Left ventricle myocardium inferior (tissue), 1 donor: Measurements from ENCODE around the gene SPATA32. TPM values are rescaled to one million over a fixed set of nuclear protein-coding genes. Genes with fewer than 3 reads are reported as not detected.

Experiments
- DNase-seq: peaks from one replicate; pipeline ENCODE4 v3.0.0-alpha.2; 2020
- H3K27ac ChIP-seq: fragments of 200-600 bp; replicated peaks from 2 replicates; pipeline ENCODE4 v1.8.0; 2021
- H3K27me3 ChIP-seq: fragments of 200-600 bp; 2 replicates; pipeline ENCODE4 v1.8.0; 2021; ENCODE audit warnings: low read depth
- H3K36me3 ChIP-seq: fragments of 200-600 bp; 2 replicates; pipeline ENCODE4 v1.8.0; 2021
- H3K4me1 ChIP-seq: fragments of 200-600 bp; 2 replicates; pipeline ENCODE4 v1.8.0; 2021
- H3K4me3 ChIP-seq: fragments of 200-600 bp; 2 replicates; pipeline ENCODE4 v1.8.0; 2021; ENCODE audit warnings: mild to moderate bottlenecking, moderate library complexity
- H3K9me3 ChIP-seq: fragments of 200-600 bp; replicated peaks from 2 replicates; pipeline ENCODE4 v1.8.0; 2021
- CTCF ChIP-seq: fragments of 200-600 bp; IDR thresholded peaks from 2 replicates; pipeline ENCODE4 v1.8.0; 2021; ENCODE audit warnings: antibody characterized with exemption, mild to moderate bottlenecking, borderline replicate concordance
- intact Hi-C: fragments of 100-400 bp; cut with micrococcal nuclease; formaldehyde crosslinking; loops from one replicate; pipeline ENCODE4 v1.11.0; 2022
- total RNA-seq: library from RNA; stranded (reverse); fragmentation: NEBNext Ultra II Directional; extraction: Animal tissue kit (Norgen Biotek cat#: 25700); gene quantifications from one replicate; pipeline ENCODE4 v1.2.1, GENCODE V29; 2021
- donor health status: DM: no; HTN: yes; CAD: no; lungs with severe emphysema.

Gene SPATA32
- total RNA-seq, 1 donor from 2014 or later, result not detected

DNA sequence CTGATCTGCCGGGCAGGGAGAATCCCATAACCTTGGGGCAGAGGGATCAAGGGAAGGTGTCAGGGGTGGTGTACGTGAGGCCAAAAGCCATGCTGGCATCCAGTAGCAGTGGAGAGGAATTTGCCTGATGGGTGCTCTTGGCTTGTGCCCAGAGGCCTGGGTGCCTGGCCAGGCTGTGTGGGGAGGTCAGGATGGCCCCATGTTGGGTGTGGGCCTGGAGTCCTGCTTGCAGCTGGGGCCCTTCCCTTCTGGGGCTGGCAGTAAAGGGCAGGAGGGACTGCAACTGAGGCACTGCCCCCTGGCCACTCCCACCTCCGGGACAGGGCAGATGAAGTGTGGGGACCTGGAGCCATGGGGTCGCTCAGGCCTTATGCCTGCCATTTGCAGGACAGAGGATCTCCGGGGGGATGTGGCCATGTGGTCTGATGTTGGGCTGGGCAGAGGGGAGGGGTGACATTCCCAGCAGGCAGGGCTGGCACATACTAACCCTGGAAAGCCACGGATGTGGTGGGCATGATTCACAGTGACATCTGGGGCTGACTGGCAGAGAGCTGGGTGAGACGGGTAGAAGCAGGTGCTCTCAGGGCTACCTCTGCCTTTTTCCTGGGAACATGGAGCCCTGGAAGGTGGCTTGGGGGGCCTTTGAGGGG is 36.7 kb downstream of the SPATA32 start:
- Histone ChIP-seq H3K36me3 (no peaks in the 10 kb centered on the region), H3K9me3 (no peaks in the 10 kb centered on the region), H3K4me3 (peak overlapping the region; percentile 10), H3K27me3 (no peaks in the 10 kb centered on the region), H3K27ac (peak overlapping the region; percentile 84), H3K4me1 (peaks cover 92% of the 10 kb centered on the region)
- TF ChIP-seq CTCF, result no peak
- intact Hi-C loops, result no loop called here
- DNase-seq, result no peak

DNA sequence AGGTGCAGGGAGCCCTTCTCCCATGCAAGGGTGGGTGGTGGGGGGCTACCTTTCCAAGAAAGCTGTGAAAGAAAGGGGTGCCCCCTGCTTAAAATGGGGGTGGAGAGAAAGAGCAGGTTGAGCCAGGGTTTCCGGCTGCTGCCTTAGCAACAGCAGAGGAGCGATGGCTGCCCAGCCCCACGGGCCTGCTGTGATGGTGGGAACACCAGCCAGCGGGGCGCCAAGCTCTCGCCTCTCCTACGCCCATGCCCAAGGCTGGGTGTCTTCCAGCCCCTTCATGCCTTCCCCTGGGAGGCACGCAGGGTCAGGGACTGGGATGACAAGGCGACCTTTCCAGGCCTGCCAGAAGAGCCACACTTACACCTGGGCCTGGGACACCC is 37.2 kb downstream of the SPATA32 start:
- Histone ChIP-seq H3K4me3 (peak overlapping the region; percentile 10), H3K27me3 (no peaks in the 10 kb centered on the region), H3K27ac (peak overlapping the region; percentile 84), H3K9me3 (no peaks in the 10 kb centered on the region), H3K4me1 (peaks cover 86% of the 10 kb centered on the region), H3K36me3 (no peaks in the 10 kb centered on the region)
- intact Hi-C loops, result no loop called here
- DNase-seq, result no peak
- TF ChIP-seq CTCF, result no peak

- Histone ChIP-seq H3K4me1 (peaks cover 85% of the 10 kb centered on the region), H3K27me3 (no peaks in the 10 kb centered on the region), H3K27ac (peak overlapping the region; percentile 84), H3K36me3 (no peaks in the 10 kb centered on the region), H3K4me3 (peak overlapping the region; percentile 84), H3K9me3 (no peaks in the 10 kb centered on the region)
- no peak for TF ChIP-seq CTCF
- intact Hi-C loops, result no loop called here
- no peak for DNase-seq
Measured at GRCh38 chr17:45223539-45224528, 38.1 kb downstream of the SPATA32 start.

DNA sequence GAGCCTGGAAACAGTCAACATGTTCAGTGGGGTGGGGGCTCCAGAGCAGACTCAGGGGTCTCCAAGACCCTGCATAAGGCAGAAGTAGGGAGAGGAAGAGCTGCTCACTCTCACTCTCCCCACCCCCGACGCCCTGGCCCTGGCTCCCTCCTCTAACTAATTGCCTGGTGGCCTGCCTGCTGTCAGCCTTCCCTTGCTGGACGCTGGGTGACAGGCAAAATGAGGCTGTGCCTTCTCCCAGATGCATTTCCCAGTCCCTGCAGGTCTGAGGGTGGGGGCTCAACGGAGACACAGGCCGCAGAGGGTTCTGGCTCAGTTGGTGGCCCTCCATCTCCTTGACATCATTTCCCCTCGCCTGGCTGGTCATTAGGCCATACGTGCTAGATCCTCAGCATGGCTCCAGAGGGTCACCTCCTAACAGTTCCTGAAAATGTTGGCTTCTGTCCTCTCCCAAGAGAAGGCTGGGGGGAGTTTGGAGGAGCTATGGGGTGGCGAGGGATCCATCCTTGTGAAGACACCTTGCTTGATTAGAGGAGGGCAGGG is 38.8 kb downstream of the SPATA32 start:
- no peaks in the 10 kb centered on the region for H3K36me3 ChIP-seq
- H3K4me3 ChIP-seq, result peak overlapping the region; percentile 84
- H3K9me3 ChIP-seq, result no peaks in the 10 kb centered on the region
- H3K27me3 ChIP-seq, result no peaks in the 10 kb centered on the region
- intact Hi-C loops, result no loop called here
- no peak for TF ChIP-seq CTCF
- H3K4me1 ChIP-seq, result peaks cover 80% of the 10 kb centered on the region
- no peak for DNase-seq
- H3K27ac ChIP-seq, result peak overlapping the region; percentile 72

- Histone ChIP-seq H3K27ac (peak overlapping the region; percentile 72), H3K4me1 (peaks cover 74% of the 10 kb centered on the region), H3K36me3 (no peaks in the 10 kb centered on the region), H3K4me3 (peak overlapping the region; percentile 84), H3K27me3 (no peaks in the 10 kb centered on the region), H3K9me3 (no peaks in the 10 kb centered on the region)
- DNase-seq, result no peak
- intact Hi-C loops, result no loop called here
- no peak for TF ChIP-seq CTCF
Measured at GRCh38 chr17:45222289-45222995, 39.5 kb downstream of the SPATA32 start.
